Left ventricle myocardium superior (tissue), 1 donor: ENCODE measurements around the gene SIAH3. TPM values are rescaled to one million over a fixed set of nuclear protein-coding genes. Genes with fewer than 3 reads are reported as not detected.

ENCODE experiments used
- ATAC-seq: fragments of 200-7000 bp; cut with Tn5 transposase; one replicate; pipeline ENCODE4 v1.9.1; 2020; ENCODE audit warnings: mild to moderate bottlenecking, moderate library complexity
- DNase-seq: peaks from one replicate; pipeline ENCODE4 v3.0.0-alpha.2; 2020
- intact Hi-C: fragments of 100-400 bp; cut with micrococcal nuclease; formaldehyde crosslinking; loops from one replicate; pipeline ENCODE4 v1.11.0; 2022
- total RNA-seq: library from RNA; stranded (reverse); fragmentation: NEBNext Ultra II Directional; extraction: Animal tissue kit (Norgen Biotek cat#: 25700); gene quantifications from one replicate; pipeline ENCODE4 v1.2.1, GENCODE V29; 2021
- donor health status: DM: no; HTN: yes; CAD: no; lungs with severe emphysema.

The SIAH3 gene
- total RNA-seq, 1 donor from 2014 or later = not detected

DNA sequence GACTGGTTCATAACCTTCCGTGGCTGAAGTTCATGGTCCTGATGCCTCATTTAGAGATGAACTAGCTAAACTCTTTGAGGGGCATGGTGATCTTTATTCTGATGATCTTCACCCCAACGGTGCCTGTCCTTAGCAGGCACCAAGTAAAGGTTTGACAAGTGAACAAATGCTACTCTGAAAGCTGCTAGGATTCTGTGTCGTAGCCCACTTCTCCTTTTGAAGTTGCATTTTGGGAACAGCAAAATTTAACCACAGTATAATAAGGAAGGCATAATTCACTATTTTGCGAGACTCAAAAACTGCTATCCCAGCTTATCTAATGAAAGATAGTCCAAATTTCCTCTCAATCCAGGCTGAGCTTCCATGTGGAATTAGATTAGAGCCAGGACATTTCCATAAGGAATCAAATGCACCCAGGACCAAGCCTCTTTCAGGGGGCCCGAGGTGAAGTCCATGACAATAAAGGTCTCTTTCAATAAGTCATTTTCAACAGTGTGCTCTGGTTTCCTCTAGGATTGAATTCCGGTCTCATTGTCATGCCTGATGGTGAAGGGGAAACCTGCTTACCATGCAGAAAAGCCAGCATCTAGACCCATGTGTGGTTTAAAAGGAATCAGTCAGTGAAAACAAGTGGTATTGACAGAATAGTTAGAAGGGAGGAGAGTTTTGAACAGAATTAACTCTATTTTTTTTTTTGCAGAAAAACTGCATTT, 23.1 kb downstream of the SIAH3 start:
- intact Hi-C loops = no loop called here
- ATAC-seq (no peak), DNase-seq (no peak)

DNA sequence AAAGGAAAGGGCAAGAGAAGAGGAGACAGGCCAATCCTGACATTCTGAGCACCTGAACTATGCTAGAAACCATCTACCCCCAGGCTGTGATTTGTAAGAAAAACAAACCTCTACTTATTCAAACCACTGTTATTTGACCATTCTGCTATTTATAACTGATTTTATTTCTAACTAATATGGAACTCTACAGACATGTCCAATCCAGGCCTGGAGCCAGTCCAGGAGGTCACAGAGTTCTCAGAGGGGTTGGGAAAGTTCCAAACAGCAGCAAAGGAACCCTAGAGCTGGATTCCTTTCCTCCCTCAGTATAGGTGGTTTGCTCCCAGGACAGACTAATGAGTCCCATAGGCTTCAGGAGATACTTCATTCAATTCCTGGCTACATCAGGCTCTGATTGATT, 24.2 kb downstream of the SIAH3 start:
- intact Hi-C loops = no loop called here
- ATAC-seq (peak; percentile 65), DNase-seq (peak; percentile 61)

DNA sequence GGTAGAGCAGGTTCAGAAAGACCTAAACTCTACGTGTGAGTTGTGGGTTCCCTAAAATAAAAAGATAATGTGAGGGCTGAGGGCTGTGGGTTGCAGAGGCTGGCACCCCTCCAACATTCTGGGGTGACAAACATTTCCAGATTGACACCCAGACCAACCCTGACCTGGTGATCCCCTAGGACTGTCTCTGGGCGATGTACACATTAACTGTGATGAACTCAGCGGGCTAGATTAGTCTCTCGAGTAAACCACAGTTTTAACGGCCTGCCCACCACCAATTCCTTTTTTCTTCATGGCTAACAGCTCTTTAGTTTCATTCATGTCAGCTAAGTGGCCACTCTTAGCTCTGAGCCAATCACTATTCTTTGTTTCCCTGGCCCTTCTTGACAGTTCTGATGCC, 24.8 kb downstream of the SIAH3 start:
- intact Hi-C loops = no loop called here
- ATAC-seq (no peak), DNase-seq (no peak)

DNA sequence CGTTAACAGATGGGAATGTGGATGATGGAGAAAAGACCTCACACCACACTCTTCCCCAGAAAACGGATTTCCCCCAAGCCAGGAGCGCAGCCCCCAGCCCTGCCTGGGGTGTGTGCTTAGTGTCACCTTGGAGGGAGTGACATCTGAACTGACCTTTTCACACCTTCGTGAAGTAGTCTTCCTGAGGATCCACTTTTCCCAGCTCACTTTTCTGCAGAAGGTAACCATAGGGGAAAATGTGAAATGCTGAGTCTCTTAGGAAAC, 26.2 kb downstream of the SIAH3 start:
- no peak for DNase-seq
- intact Hi-C loops = no loop called here
- ATAC-seq = no peak

GRCh38 chr13:45823583-45823982, 28.0 kb downstream of the SIAH3 start:
- intact Hi-C loops = no loop called here
- ATAC-seq (peak; percentile 88), DNase-seq (no peak)

DNA sequence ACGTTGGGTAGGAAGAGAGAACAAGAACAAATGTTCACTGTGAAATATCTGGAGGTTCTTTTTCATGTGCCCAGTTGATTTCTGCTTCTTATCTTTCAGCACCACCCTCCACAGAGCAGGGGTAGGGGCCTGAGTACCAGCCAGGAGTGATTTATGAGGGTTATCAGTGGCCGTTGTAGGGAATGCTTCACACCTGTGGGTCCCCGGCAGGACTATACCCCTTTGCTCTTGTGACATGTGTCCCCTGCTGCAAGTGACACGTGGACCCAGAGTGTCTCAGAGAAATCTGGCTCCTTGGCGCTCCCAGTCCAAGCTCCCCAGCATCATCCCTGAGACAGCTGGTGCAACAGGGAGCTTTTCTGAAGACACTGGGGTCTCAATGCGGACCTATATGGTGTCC, 29.7 kb downstream of the SIAH3 start:
- no peak for ATAC-seq
- no peak for DNase-seq
- intact Hi-C loops = no loop called here

DNA sequence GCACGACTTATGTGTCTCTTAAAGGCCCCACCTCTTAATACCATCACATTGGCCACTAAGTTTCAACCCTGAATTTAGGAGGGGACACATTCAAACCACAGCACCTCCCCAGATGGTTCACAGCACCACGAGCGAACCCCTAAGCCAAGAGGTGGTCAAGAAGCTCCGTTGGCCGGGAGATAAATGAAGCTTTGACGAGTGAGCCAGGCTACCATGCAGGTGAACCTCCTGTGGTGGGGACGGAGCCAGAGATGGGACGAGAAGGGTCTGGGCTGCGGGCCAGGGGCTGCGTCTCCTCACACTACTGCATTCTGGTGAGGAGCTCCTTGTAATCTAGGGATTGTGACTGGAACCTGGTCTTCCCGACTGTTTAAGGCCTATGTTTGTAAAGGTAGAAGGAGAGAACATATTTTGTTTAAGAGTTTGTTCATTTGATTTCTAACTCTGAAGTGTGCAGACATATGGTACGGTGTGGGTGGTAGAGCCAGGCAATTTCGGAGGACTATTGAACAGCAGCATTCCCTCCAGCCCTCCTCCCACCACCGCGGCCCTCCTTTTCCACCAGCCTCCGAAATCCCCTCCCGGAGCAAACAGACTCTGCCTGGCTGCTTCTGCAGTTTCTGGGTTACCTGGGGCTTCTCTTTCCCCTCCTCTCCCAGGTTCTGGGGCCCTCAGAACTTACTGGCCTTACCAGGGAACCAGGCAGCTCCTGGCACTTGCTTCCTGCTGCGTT, 31.3 kb downstream of the SIAH3 start:
- ATAC-seq (no peak), DNase-seq (no peak)
- intact Hi-C loops = no loop called here

- intact Hi-C loops = no loop called here
- DNase-seq (no peak), ATAC-seq (no peak)
Measured at GRCh38 chr13:45817833-45818232, 33.7 kb downstream of the SIAH3 start.

DNA sequence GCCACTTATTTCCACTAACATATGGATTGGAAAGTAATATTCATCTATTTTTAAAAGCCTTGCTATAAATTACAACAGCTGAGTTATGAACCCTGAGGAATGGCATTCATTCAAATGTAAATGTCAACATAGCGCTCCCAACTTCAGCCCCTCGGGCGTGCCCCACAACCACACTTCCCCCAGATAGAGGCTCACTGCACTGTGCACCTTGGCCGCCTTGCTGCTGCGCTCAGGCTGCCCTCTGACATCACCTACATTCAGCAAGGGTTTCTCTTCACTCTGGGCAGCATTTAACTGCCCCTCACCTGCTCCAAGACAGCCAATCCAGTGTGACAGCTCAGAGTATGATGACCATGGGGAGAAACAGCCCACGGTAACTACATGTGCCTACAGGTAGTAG, 35.1 kb downstream of the SIAH3 start:
- DNase-seq (no peak), ATAC-seq (no peak)
- intact Hi-C loops = no loop called here

DNA sequence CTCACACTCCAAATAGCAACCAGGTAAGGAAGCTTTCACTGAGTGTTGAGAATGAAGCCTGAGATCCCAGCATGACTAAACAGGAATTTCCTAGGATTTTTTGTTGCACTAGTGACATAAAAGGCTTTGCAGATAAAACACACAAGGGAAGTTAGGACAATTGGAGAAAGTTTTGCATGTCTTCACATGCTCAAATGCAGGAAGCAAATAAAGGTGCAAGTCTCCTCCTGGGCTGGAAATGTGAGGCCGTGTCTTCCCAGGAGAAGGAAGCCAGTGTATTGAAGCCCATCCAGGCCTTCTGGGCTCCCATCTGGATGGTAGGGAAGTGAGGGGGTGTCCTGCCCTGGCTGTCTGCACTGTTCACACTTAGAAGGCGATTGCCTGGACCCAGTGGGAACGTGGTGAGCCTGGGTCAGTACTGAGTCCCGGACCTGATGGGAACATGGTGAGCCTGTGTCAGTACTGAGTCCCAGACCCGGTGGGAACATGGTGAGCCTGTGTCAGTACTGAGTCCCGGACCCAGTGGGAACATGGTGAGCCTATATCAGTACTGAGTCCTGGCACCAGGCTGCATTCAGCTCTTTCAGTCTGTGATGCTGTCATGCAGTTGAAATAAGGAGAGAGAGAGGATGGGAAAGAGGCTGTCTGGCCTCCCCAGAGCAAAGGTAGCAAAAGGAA, 38.7 kb downstream of the SIAH3 start:
- ATAC-seq (peak; percentile 85), DNase-seq (no peak)
- intact Hi-C loops = no loop called here

DNA sequence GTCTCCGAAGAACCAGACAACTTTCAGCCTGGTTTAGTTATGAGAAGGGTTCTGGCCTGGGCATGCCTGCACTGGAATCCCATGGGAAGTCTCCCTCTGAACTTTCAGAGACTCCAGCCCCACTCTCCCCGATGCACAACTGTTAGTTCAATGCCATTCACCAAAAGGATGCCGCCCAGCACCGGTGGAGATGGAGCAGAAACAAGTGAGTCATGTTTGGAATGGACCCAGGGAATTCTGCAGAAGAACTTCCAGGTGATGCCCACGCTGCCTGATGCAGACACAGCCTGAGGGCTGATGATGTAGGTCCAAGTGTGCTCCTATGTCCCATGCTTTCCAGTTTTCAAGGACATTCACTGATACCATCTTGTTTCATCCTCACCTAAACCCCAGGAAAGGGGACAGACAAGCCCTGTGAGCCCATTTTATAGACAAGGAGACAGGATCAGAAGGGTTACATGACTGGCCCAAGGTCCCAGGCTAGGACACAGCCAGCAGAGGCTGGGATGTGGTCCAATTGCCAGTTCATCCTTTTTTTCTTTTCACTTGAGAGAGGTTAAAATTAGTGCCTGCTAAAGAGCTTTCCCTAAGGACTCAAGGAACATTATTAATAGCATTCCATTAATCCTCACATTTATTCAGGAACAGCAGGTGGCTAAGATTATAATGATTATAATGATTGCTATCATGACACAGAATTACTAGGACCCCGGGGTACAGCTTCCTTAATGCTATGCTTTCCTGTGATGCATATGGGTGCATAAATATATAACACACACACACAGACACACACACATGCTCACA, 39.5 kb downstream of the SIAH3 start:
- ATAC-seq (peak; percentile 64), DNase-seq (no peak)
- intact Hi-C loops = no loop called here

GRCh38 chr13:45809801-45810394, 41.7 kb downstream of the SIAH3 start:
- DNase-seq = no peak
- ATAC-seq = no peak
- intact Hi-C loops = no loop called here

GRCh38 chr13:45808925-45809324, 42.6 kb downstream of the SIAH3 start:
- ATAC-seq (no peak), DNase-seq (no peak)
- intact Hi-C loops = no loop called here

DNA sequence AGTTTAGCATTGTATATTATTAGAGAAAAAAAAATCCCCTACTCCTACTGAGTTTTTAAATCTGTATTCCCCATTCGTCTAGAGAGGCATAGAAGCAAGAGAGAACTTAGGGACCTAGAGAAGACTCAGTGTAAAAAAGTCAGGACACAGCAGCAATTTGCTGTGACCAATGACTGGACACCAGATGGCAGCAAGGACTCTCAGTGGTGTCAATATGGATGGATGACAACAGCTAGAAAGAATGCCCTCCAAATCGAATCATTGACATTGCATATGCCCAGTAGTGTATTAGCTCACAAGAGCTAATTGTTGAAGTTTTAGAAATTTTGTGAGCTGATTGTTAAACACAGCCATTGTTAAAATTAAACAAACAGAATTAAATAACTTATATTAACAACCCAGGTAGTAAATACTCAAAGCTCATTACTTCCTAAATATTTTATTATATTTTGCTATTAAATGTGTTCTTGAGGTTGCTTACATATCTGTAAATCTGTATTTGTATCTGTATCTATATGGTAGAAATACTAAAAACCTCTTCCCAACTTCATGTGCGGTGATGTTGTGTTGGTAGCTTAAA, 43.9 kb downstream of the SIAH3 start:
- peak; percentile 85 for ATAC-seq
- intact Hi-C loops = no loop called here
- no peak for DNase-seq

DNA sequence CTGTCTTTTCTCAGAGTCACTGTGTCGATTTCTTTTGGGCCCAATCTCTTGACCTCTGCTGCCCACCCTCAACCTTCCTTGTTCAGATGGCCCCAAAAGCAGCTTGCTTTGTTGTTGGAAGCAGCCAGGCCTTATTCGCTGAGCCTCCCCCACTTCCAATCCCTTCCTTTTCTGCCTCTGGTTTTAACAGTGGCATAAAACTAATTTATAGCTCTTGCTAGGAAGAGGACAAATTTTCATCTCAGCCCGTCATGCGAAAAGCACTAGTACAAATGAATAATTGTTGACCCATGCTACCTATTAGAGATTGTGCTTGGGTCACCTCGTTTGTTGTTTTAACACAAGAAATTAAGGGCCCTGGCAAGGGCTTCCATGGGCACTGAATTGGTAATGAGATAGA, 51.1 kb downstream of the SIAH3 start:
- intact Hi-C loops = no loop called here
- no peak for DNase-seq
- ATAC-seq = no peak

DNA sequence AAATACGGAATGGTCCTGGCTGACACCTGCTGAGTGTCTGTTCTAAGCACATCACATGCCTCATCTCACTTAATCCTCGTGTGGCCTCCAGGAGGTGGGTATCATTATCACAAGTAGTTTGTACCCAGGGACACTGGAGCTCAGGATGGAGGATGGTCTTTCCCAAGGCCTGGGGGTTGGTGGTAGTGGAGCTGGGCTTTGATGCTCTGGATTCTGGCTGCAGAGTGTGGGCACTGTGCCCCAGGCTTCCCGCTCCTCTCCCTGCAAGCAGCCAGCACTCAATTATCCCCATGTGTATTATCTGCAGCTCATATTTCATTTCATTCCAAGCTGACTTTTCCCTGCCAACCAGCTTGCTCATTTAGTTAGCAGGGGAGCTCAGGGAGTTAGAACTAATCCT, 52.1 kb downstream of the SIAH3 start:
- ATAC-seq (peak; percentile 90), DNase-seq (peak; percentile 63)
- intact Hi-C loops = loop anchor here (5.0 kb wide), 1 partner anchor 78 kb away; no protein-coding TSS in a partner anchor

GRCh38 chr13:45798851-45799250, 52.7 kb downstream of the SIAH3 start:
- DNase-seq (no peak), ATAC-seq (peak; percentile 61)
- intact Hi-C loops = loop anchor here (5.0 kb wide), 1 partner anchor 78 kb away; no protein-coding TSS in a partner anchor

GRCh38 chr13:45796426-45797235, 54.9 kb downstream of the SIAH3 start:
- no peak for DNase-seq
- peak; percentile 66 for ATAC-seq
- intact Hi-C loops = loop anchor here (5.0 kb wide), 1 partner anchor 81 kb away; no protein-coding TSS in a partner anchor
